ENCODE results near the gene PRRX1.

Gene PRRX1

GRCh38 chr1:170672316-170672715 lies 8.4 kb downstream of the PRRX1 start:
- H3K4me3 Mint-ChIP-seq = no peak overlapping the region
- H3K4me1 Mint-ChIP-seq = peaks cover 7% of the 10 kb centered on the region
- H3K27ac Mint-ChIP-seq = no peak overlapping the region
- H3K36me3 Mint-ChIP-seq = no peaks in the 10 kb centered on the region
- no peak for ATAC-seq
- peaks cover 62% of the 10 kb centered on the region for H3K27me3 Mint-ChIP-seq
- no peaks in the 10 kb centered on the region for H3K9me3 Mint-ChIP-seq

- H3K4me3 Mint-ChIP-seq = no peak overlapping the region
- peaks cover 52% of the 10 kb centered on the region for H3K27me3 Mint-ChIP-seq
- H3K27ac Mint-ChIP-seq = no peak overlapping the region
- no peaks in the 10 kb centered on the region for H3K36me3 Mint-ChIP-seq
- no peaks in the 10 kb centered on the region for H3K9me3 Mint-ChIP-seq
- ATAC-seq = no peak
- no peaks in the 10 kb centered on the region for H3K4me1 Mint-ChIP-seq
Measured at GRCh38 chr1:170674239-170674638, 10.3 kb downstream of the PRRX1 start.

- peaks cover 44% of the 10 kb centered on the region for H3K27me3 Mint-ChIP-seq
- ATAC-seq = no peak
- H3K4me3 Mint-ChIP-seq = no peak overlapping the region
- H3K27ac Mint-ChIP-seq = no peak overlapping the region
- no peaks in the 10 kb centered on the region for H3K36me3 Mint-ChIP-seq
- no peaks in the 10 kb centered on the region for H3K4me1 Mint-ChIP-seq
- H3K9me3 Mint-ChIP-seq = no peaks in the 10 kb centered on the region
Measured at GRCh38 chr1:170674986-170675385, 11.1 kb downstream of the PRRX1 start.

GRCh38 chr1:170675865-170676264 lies 11.9 kb downstream of the PRRX1 start:
- peaks cover 36% of the 10 kb centered on the region for H3K27me3 Mint-ChIP-seq
- H3K4me1 Mint-ChIP-seq = no peaks in the 10 kb centered on the region
- no peaks in the 10 kb centered on the region for H3K36me3 Mint-ChIP-seq
- no peaks in the 10 kb centered on the region for H3K9me3 Mint-ChIP-seq
- ATAC-seq = no peak
- H3K4me3 Mint-ChIP-seq = no peak overlapping the region
- no peak overlapping the region for H3K27ac Mint-ChIP-seq

- H3K27ac Mint-ChIP-seq = no peak overlapping the region
- peaks cover 28% of the 10 kb centered on the region for H3K27me3 Mint-ChIP-seq
- H3K4me3 Mint-ChIP-seq = no peak overlapping the region
- no peaks in the 10 kb centered on the region for H3K36me3 Mint-ChIP-seq
- no peaks in the 10 kb centered on the region for H3K9me3 Mint-ChIP-seq
- no peaks in the 10 kb centered on the region for H3K4me1 Mint-ChIP-seq
- ATAC-seq = no peak
Measured at GRCh38 chr1:170676628-170677027, 12.7 kb downstream of the PRRX1 start.

GRCh38 chr1:170678027-170678600 lies 14.2 kb downstream of the PRRX1 start:
- no peak for ATAC-seq
- Mint-ChIP-seq H3K4me3 (no peak overlapping the region), H3K27me3 (peaks cover 30% of the 10 kb centered on the region)

GRCh38 chr1:170680428-170680827 lies 16.5 kb downstream of the PRRX1 start:
- ATAC-seq = no peak
- Mint-ChIP-seq H3K9me3 (no peaks in the 10 kb centered on the region), H3K27ac (no peak overlapping the region), H3K36me3 (no peaks in the 10 kb centered on the region), H3K4me1 (no peaks in the 10 kb centered on the region), H3K27me3 (peaks cover 22% of the 10 kb centered on the region), H3K4me3 (no peak overlapping the region)

More at GRCh38 chr1:170678027-170678600, 14.2 kb downstream of the PRRX1 start:
- Mint-ChIP-seq H3K9me3 (no peaks in the 10 kb centered on the region), H3K36me3 (no peaks in the 10 kb centered on the region), H3K27ac (no peak overlapping the region), H3K4me1 (no peaks in the 10 kb centered on the region)

GRCh38 chr1:170682169-170682568 lies 18.2 kb downstream of the PRRX1 start:
- H3K36me3 Mint-ChIP-seq = no peaks in the 10 kb centered on the region
- no peak for ATAC-seq
- no peak overlapping the region for H3K27ac Mint-ChIP-seq
- H3K4me1 Mint-ChIP-seq = no peaks in the 10 kb centered on the region
- no peak overlapping the region for H3K4me3 Mint-ChIP-seq
- peaks cover 31% of the 10 kb centered on the region for H3K27me3 Mint-ChIP-seq
- H3K9me3 Mint-ChIP-seq = no peaks in the 10 kb centered on the region

GRCh38 chr1:170682809-170683208 lies 18.9 kb downstream of the PRRX1 start:
- H3K27me3 Mint-ChIP-seq = peaks cover 31% of the 10 kb centered on the region

GRCh38 chr1:170685166-170685565 lies 21.2 kb downstream of the PRRX1 start:
- no peaks in the 10 kb centered on the region for H3K36me3 Mint-ChIP-seq
- no peaks in the 10 kb centered on the region for H3K9me3 Mint-ChIP-seq
- peaks cover 30% of the 10 kb centered on the region for H3K27me3 Mint-ChIP-seq
- ATAC-seq = no peak
- H3K27ac Mint-ChIP-seq = no peak overlapping the region
- H3K4me1 Mint-ChIP-seq = peaks cover 6% of the 10 kb centered on the region
- H3K4me3 Mint-ChIP-seq = no peak overlapping the region

More at GRCh38 chr1:170682809-170683208, 18.9 kb downstream of the PRRX1 start:
- no peak for ATAC-seq
- no peak overlapping the region for H3K4me3 Mint-ChIP-seq
- no peaks in the 10 kb centered on the region for H3K36me3 Mint-ChIP-seq
- no peaks in the 10 kb centered on the region for H3K4me1 Mint-ChIP-seq
- H3K9me3 Mint-ChIP-seq = no peaks in the 10 kb centered on the region
- no peak overlapping the region for H3K27ac Mint-ChIP-seq

GRCh38 chr1:170686291-170686690 lies 22.4 kb downstream of the PRRX1 start:
- ATAC-seq = no peak

GRCh38 chr1:170687621-170688020 lies 23.7 kb downstream of the PRRX1 start:
- H3K27me3 Mint-ChIP-seq = peaks cover 39% of the 10 kb centered on the region
- H3K9me3 Mint-ChIP-seq = no peaks in the 10 kb centered on the region
- ATAC-seq = no peak
- no peak overlapping the region for H3K4me3 Mint-ChIP-seq
- H3K36me3 Mint-ChIP-seq = no peaks in the 10 kb centered on the region
- no peak overlapping the region for H3K27ac Mint-ChIP-seq
- peaks cover 6% of the 10 kb centered on the region for H3K4me1 Mint-ChIP-seq

More at GRCh38 chr1:170686291-170686690, 22.4 kb downstream of the PRRX1 start:
- H3K36me3 Mint-ChIP-seq = no peaks in the 10 kb centered on the region
- peaks cover 6% of the 10 kb centered on the region for H3K4me1 Mint-ChIP-seq
- H3K9me3 Mint-ChIP-seq = no peaks in the 10 kb centered on the region
- no peak overlapping the region for H3K27ac Mint-ChIP-seq
- peaks cover 33% of the 10 kb centered on the region for H3K27me3 Mint-ChIP-seq
- no peak overlapping the region for H3K4me3 Mint-ChIP-seq

- no peak for ATAC-seq
- Mint-ChIP-seq H3K9me3 (no peaks in the 10 kb centered on the region), H3K27ac (no peak overlapping the region), H3K36me3 (no peaks in the 10 kb centered on the region), H3K4me3 (no peak overlapping the region), H3K4me1 (peaks cover 6% of the 10 kb centered on the region), H3K27me3 (peaks cover 33% of the 10 kb centered on the region)
Measured at GRCh38 chr1:170691258-170691657, 27.3 kb downstream of the PRRX1 start.

- H3K36me3 Mint-ChIP-seq = no peaks in the 10 kb centered on the region
- ATAC-seq = no peak
- H3K4me3 Mint-ChIP-seq = no peak overlapping the region
- H3K4me1 Mint-ChIP-seq = peaks cover 6% of the 10 kb centered on the region
- no peaks in the 10 kb centered on the region for H3K9me3 Mint-ChIP-seq
- H3K27ac Mint-ChIP-seq = no peak overlapping the region
- H3K27me3 Mint-ChIP-seq = peaks cover 32% of the 10 kb centered on the region
Measured at GRCh38 chr1:170692866-170693575, 29.1 kb downstream of the PRRX1 start.

- Mint-ChIP-seq H3K4me3 (no peak overlapping the region), H3K27ac (no peak overlapping the region), H3K4me1 (peaks cover 5% of the 10 kb centered on the region), H3K36me3 (no peaks in the 10 kb centered on the region), H3K9me3 (no peaks in the 10 kb centered on the region), H3K27me3 (peaks cover 30% of the 10 kb centered on the region)
- ATAC-seq = no peak
Measured at GRCh38 chr1:170694172-170694926, 30.4 kb downstream of the PRRX1 start.

All from stimulated activated memory B cell treated with anti-CD40 and anti-IgM and Interleukin-4, amounts not matched to agents 10 μg/mL and 1 μg/mL and 100 μg/mL, for 72 hours (primary cell).